HG03521 (cell line): Measurements from ENCODE around the gene NECTIN3.

Source experiments
- ATAC-seq: cut with Tn5 transposase; IDR thresholded peaks from one replicate; pipeline ENCODE4 v1.9.1; 2021; ENCODE audit warnings: mild to moderate bottlenecking, moderate library complexity; ENCODE audit not compliant: unreplicated experiment

The NECTIN3 gene

DNA sequence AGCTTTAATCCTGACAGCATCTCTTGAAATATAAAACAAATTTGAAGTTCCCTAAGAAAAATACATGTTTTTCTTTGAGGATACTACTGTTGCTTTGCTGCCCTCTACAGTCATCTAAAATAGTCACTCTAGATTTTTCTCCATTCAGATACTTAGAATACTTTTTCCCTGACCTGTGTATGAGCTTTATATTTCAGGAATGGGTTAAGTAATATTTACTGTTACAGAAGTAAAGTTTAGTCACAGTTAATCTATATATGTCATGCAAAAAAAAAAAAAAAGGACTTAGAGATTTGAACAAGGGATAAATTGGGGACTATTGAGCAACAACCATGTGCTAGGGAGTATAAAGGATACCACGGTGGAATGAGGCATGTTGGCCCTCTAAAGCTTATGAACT is 8.8 kb downstream of the NECTIN3 start:
- ATAC-seq = no peak

- no peak for ATAC-seq
Measured at GRCh38 chr3:111081008-111081545, 9.5 kb downstream of the NECTIN3 start.

GRCh38 chr3:111084911-111085310 is 13.3 kb downstream of the NECTIN3 start:
- no peak for ATAC-seq

- ATAC-seq = no peak
Measured at GRCh38 chr3:111087924-111088469, 16.4 kb downstream of the NECTIN3 start.

GRCh38 chr3:111096487-111097209 is 25.0 kb downstream of the NECTIN3 start:
- ATAC-seq = no peak

DNA sequence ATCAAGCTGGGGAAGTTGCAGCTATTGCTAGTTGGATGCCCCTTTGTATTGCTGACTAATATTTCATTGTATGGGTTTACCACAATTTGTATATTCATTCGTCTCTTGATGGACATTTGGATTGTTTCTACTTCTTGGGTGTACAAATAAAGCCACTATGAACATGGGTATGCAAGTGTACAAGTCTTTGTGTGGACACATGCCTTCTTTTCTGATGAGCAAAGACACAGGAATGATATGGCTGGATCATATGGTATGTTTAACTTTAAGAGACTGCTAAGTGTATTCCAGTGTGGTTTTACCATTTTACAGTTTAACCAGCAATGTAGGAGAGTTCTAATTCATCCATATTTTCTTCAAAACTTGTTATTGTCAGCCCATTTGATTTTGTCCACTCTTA is 32.2 kb downstream of the NECTIN3 start:
- no peak for ATAC-seq

DNA sequence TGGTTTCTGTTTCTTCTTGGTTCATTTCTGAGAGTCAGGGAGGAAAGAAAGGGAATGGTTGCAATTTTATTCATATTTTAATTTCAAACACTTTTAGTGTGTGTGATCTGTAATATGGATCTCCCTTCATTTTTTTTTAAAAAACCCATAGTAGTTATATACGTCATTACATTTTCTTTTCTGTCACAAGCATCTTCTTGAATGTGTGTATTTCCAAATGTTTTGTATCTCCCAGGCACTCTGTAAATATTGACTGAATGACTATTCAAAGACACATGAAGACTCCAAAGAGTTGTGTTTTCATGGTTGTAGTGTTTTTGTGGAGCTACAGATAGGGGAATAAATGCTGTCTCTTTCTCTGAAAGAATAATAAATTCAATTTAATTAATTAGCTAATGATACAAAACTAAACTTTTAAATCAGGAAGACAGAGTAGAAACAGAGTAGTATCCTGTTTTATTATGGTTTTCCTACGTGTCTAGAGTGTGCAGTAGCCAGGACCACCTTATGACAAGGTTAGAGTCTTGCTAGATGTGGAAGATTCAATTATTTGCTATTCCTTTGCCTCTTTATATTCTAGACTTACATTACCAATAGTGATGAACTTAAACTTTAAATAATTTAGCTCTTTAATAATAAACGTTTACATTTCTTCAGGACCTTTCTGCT is 35.5 kb downstream of the NECTIN3 start:
- no peak for ATAC-seq

- ATAC-seq = no peak
Measured at GRCh38 chr3:111107662-111108035, 36.0 kb downstream of the NECTIN3 start.

- ATAC-seq = no peak
Measured at GRCh38 chr3:111112913-111113312, 41.3 kb downstream of the NECTIN3 start.

DNA sequence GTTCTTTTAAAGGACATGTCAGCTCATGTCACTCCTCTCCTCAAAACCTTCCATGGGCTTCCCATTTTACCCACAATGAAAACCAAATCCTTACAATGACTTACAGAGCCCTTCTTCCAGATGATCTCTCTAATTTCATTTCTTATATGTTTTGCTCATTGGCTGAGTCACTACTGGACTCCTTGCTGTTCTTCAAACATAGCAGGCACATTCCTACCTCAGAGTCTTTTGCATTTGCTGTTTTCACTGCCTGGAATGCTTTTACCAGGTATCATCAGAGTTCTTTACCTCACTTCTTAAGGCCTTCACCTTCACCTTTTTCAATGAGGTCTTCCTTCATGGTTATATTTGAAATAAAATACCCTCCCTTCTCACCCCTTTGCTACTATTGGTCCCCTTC is 57.3 kb downstream of the NECTIN3 start:
- ATAC-seq = no peak

- no peak for ATAC-seq
Measured at GRCh38 chr3:111130827-111131226, 59.2 kb downstream of the NECTIN3 start.

DNA sequence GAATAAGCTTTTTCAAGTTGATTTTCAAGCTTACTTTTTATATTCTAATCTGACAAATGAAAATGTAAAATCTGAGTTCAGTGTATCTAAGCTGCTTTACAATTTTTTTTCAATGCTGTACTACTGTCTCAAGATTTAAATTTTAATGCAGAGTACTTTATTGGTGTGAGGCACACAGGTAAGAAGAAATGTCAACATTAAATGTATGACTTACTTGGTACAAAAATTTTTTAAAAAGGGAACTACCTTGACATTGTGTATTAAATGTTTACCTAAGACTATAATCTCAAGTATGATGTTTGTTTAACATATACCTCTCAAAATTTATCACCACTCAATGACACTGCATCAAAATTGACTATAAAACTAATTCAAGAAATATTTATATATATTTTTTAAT is 62.7 kb downstream of the NECTIN3 start:
- no peak for ATAC-seq

DNA sequence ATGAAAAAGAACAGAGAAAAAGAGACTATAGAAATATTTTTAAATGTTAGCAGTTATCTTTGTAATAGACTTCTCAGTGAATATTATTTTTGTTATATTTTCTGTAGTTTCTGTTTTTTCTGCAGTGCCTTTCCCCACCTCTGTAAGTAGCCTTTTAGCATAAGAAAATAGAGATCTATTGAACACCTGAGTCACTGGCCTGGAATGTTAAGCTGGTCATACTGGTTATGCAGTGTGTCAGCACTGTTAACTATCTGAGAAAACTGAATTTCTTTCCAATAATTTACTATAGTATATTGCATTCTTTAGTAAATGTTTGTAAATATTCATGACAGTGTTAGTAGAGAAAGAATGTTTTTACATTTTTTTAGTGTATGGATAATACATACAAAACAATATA is 79.8 kb downstream of the NECTIN3 start:
- no peak for ATAC-seq

- no peak for ATAC-seq
Measured at GRCh38 chr3:111152496-111152895, 80.9 kb downstream of the NECTIN3 start.

GRCh38 chr3:111156517-111156916 is 84.9 kb downstream of the NECTIN3 start:
- ATAC-seq = no peak

DNA sequence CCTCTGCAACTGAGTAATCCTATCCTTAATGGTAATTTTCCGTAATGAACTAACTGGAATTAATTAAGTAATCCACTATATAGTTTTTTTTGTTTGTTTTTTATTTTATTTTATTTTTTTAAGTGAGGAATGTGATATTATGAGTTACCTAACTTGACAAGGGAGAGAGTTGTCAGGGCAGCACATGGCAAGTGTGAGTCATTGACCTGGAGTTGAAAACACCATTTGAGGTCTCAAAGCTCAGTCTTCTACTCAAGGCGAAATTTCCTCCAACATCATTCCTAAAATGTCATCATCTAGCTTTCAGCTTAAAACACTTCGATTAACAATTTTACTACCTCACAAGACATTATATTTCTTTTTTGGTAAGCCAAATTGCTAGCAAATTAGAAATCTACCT is 87.8 kb downstream of the NECTIN3 start:
- no peak for ATAC-seq

DNA sequence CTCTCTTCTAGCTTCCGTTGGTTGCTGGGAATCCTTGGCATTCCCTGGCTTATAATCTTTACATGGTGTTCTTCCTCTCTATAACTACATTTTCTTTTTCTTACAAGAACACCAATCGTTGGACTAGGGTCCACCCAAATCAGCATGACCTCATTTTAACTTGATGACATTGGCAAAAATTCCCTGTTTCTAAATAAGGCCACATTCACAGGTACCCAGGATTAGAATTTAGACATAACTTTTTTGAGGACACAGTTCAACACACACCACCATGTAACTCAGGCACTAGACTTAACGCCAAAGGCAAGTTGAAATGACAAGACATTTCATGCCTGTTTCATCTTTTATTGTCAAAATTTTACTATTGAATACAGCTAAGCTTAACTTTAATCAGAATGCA is 93.0 kb downstream of the NECTIN3 start:
- no peak for ATAC-seq

DNA sequence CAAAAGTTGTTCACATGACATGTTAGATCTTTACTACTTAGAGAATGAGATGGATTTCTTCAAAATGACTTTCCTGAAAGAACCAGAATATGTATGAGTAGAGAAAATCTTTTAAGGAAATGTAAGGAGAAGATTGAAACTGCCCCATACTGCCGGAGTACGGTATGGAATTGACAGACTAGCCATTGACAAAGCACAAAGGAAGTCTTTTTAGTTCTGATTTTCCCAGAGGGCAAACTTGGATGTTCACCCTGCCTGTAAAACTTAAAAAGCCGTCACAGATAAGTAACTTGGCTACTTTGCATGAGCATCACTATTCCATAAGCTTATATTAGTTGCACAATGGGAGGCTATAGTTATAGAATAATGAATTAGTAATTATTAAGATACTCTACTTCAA is 93.8 kb downstream of the NECTIN3 start:
- no peak for ATAC-seq

- ATAC-seq = no peak
Measured at GRCh38 chr3:111173328-111173900, 101.8 kb downstream of the NECTIN3 start.

DNA sequence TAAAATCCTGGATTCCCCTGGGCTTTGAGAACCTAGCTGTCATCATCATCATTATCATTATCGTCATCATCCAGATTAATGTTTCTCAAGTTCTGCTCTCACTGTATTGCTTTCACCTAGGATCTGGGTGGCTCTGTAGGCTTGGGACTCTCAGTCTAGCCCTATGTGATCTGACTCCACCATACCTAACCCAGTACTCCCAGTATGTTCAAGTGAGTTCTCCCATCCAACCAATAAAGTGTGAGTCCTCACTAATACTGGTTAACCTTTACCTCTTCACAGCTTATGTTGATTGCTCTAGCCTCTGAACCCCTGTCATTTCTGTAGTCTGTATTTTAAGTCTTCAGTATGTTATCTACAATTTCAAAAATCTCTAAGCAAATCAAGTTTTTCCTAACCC is 102.3 kb downstream of the NECTIN3 start:
- ATAC-seq = no peak

GRCh38 chr3:111190518-111190917 is 118.9 kb downstream of the NECTIN3 start:
- ATAC-seq = no peak

GRCh38 chr3:111193472-111193871 is 121.9 kb downstream of the NECTIN3 start:
- no peak for ATAC-seq
